ENCODE data around the gene JPT2.

JPT2 gene

GRCh38 chr16:1687427-1688316 is 9.6 kb downstream of the JPT2 start:
- ChIA-PET CTCF (interaction anchor here (6.2 kb wide), 1 partner anchor 19 kb away, joined by 66 read pairs; the partner anchor contains the start of gene MAPK8IP3), POLR2A (no interaction called here)
- DNase-seq (ENCODE audit: low read depth, low spot score) = no peak

GRCh38 chr16:1688807-1689560 is 10.9 kb downstream of the JPT2 start:
- DNase-seq (ENCODE audit: low read depth, low spot score) = no peak
- TF ChIP-seq CTCF (IDR thresholded peaks at IDR 0.05; ENCODE audit: insufficient read depth, low read length, missing control alignments) = no peak
- CTCF ChIA-PET = interaction anchor here (6.2 kb wide), 1 partner anchor 18 kb away, joined by 66 read pairs; the partner anchor contains the start of gene MAPK8IP3
- POLR2A ChIA-PET = no interaction called here
- no peak overlapping the region for H3K4me3 ChIP-seq (ENCODE audit: low read depth, low read length)

More at GRCh38 chr16:1687427-1688316, 9.6 kb downstream of the JPT2 start:
- TF ChIP-seq CTCF (IDR thresholded peaks at IDR 0.05; ENCODE audit: insufficient read depth, low read length, missing control alignments) = no peak
- no peak overlapping the region for H3K4me3 ChIP-seq (ENCODE audit: low read depth, low read length)

GRCh38 chr16:1689853-1690252 is 11.8 kb downstream of the JPT2 start:
- DNase-seq (ENCODE audit: low read depth, low spot score) = no peak
- H3K4me3 ChIP-seq (ENCODE audit: low read depth, low read length) = no peak overlapping the region
- ChIA-PET CTCF (interaction anchor here (1.6 to 6.2 kb wide), 3 partner anchors 9 to 17 kb away, joined by 4 to 66 read pairs (median 5); partner anchors contain the start of genes JPT2 and MAPK8IP3), POLR2A (no interaction called here)
- no peak for TF ChIP-seq CTCF (IDR thresholded peaks at IDR 0.05; ENCODE audit: insufficient read depth, low read length, missing control alignments)

GRCh38 chr16:1690810-1691209 is 12.7 kb downstream of the JPT2 start:
- H3K4me3 ChIP-seq (ENCODE audit: low read depth, low read length) = no peak overlapping the region
- TF ChIP-seq CTCF (IDR thresholded peaks at IDR 0.05; ENCODE audit: insufficient read depth, low read length, missing control alignments) = no peak
- POLR2A ChIA-PET = no interaction called here
- CTCF ChIA-PET = interaction anchor here (1.1 to 6.2 kb wide), 5 partner anchors 9 to 16 kb away, joined by 4 to 66 read pairs (median 7); partner anchors contain the start of genes JPT2 and MAPK8IP3
- DNase-seq (ENCODE audit: low read depth, low spot score) = no peak

- no peak overlapping the region for H3K4me3 ChIP-seq (ENCODE audit: low read depth, low read length)
- ChIA-PET POLR2A (interaction anchor here (1.3 kb wide), 1 partner anchor 81 kb away, joined by 3 read pairs; the partner anchor contains the start of genes EME2 and MRPS34), CTCF (interaction anchor here (0.7 to 6.2 kb wide), 7 partner anchors 9 to 74 kb away, joined by 3 to 66 read pairs (median 5); partner anchors contain the start of genes JPT2 and MAPK8IP3)
- no peak for TF ChIP-seq CTCF (IDR thresholded peaks at IDR 0.05; ENCODE audit: insufficient read depth, low read length, missing control alignments)
- no peak for DNase-seq (ENCODE audit: low read depth, low spot score)
Measured at GRCh38 chr16:1691276-1691675, 13.2 kb downstream of the JPT2 start.

Data from AG04449 (cell line).